Smooth muscle cell (in vitro differentiated cells): ENCODE measurements around the gene SOBP. TPM values are rescaled to one million over a fixed set of nuclear protein-coding genes. Genes with fewer than 3 reads are reported as not detected.

ENCODE experiments used
- DNase-seq: peaks from one replicate; lab custom pipeline; 2025; ENCODE audit not compliant: unreplicated experiment; lab: John Stamatoyannopoulos, UW
- H2AFZ ChIP-seq: fragments of 200-600 bp; sonication (generic); 2 replicates; pipeline ENCODE4 v1.6.0; 2016; ENCODE audit warnings: antibody characterized with exemption, low read depth, mild to moderate bottlenecking
- H3F3A ChIP-seq: fragments of 200-600 bp; sonication (generic); 2 replicates; pipeline ENCODE4 v1.6.0; 2017; ENCODE audit warnings: antibody characterized with exemption, low read depth
- H3K27ac ChIP-seq: fragments of 200-600 bp; sonication (generic); 2 replicates; pipeline ENCODE4 v1.5.1; 2016; ENCODE audit warnings: low read depth, mild to moderate bottlenecking
- H3K27me3 ChIP-seq: fragments of 200-600 bp; sonication (generic); 2 replicates; pipeline ENCODE4 v1.6.1; 2016; ENCODE audit warnings: low read depth, mild to moderate bottlenecking
- H3K36me3 ChIP-seq: fragments of 200-600 bp; sonication (generic); 2 replicates; pipeline ENCODE4 v1.5.1; 2016; ENCODE audit warnings: low read depth
- H3K4me1 ChIP-seq: fragments of 200-600 bp; sonication (generic); 2 replicates; pipeline ENCODE4 v1.5.1; 2016; ENCODE audit warnings: low read depth
- H3K4me2 ChIP-seq: fragments of 200-600 bp; sonication (generic); 2 replicates; pipeline ENCODE4 v1.6.0; 2016; ENCODE audit warnings: mild to moderate bottlenecking
- H3K4me3 ChIP-seq: fragments of 200-600 bp; sonication (generic); 2 replicates; pipeline ENCODE4 v1.5.1; 2016; ENCODE audit warnings: mild to moderate bottlenecking
- H3K79me2 ChIP-seq: fragments of 200-600 bp; sonication (generic); 2 replicates; pipeline ENCODE4 v1.6.0; 2016; ENCODE audit warnings: low read depth, mild to moderate bottlenecking
- H3K9ac ChIP-seq: fragments of 200-600 bp; sonication (generic); 2 replicates; pipeline ENCODE4 v1.6.0; 2016; ENCODE audit warnings: low read depth
- H3K9me3 ChIP-seq: fragments of 200-600 bp; sonication (generic); replicated peaks from 2 replicates; pipeline ENCODE4 v1.5.1; 2016; ENCODE audit warnings: low read depth
- H4K20me1 ChIP-seq: fragments of 200-600 bp; sonication (generic); 2 replicates; pipeline ENCODE4 v1.6.0; 2016; ENCODE audit warnings: low read depth
- CTCF ChIP-seq: fragments of 200-600 bp; sonication (generic); IDR thresholded peaks from 2 replicates; pipeline ENCODE4 v1.5.1; 2017; ENCODE audit warnings: borderline replicate concordance, mild to moderate bottlenecking, antibody characterized with exemption; ENCODE audit not compliant: insufficient read depth, poor library complexity, severe bottlenecking
- WGBS: methylation state at CpG from one replicate; pipeline ENCODE4 v1.1.7; 2016; ENCODE audit warnings: low lambda C conversion rate; 5-methylcytosine and 5-hydroxymethylcytosine counted together
- polyA plus RNA-seq: library from polyadenylated mRNA; unstranded; fragments of >200 nt; fragmentation: Nextera tagmentation; extraction: Ambion mirVana; gene quantifications from 2 replicates; pipeline ENCODE4 v1.2.1, GENCODE V29; 2016
- total RNA-seq: library from RNA; depleted of rRNA; stranded (reverse); fragments of >200 nt; gene quantifications from 2 replicates; pipeline ENCODE4 v1.2.3, GENCODE V29; 2014

The SOBP gene
- total and polyA plus RNA-seq, 2 experiments from 2014 or later: 0.67 to 4.0 TPM

- Histone ChIP-seq H4K20me1 (no peaks in the 10 kb centered on the region), H3K4me2 (no peak overlapping the region), H3K9ac (no peak overlapping the region), H2AFZ (no peak overlapping the region), H3K4me3 (no peak overlapping the region), H3K9me3 (no peaks in the 10 kb centered on the region), H3F3A (no peaks in the 10 kb centered on the region), H3K4me1 (peaks cover 4% of the 10 kb centered on the region), H3K79me2 (no peaks in the 10 kb centered on the region), H3K27ac (no peak overlapping the region), H3K27me3 (no peaks in the 10 kb centered on the region), H3K36me3 (no peaks in the 10 kb centered on the region)
- DNase-seq: no peak
- WGBS: 92% methylated on average over 9 of the region's 9 CpGs
- no peak for TF ChIP-seq CTCF
These were observed 81.4 kb downstream of the SOBP start for GRCh38 chr6:107571354-107571753.

GRCh38 chr6:107572886-107573285, 83.0 kb downstream of the SOBP start:
- H3K9ac ChIP-seq: no peak overlapping the region
- no peaks in the 10 kb centered on the region for H3K79me2 ChIP-seq
- no peaks in the 10 kb centered on the region for H3K9me3 ChIP-seq
- H3K4me3 ChIP-seq: no peak overlapping the region
- H3F3A ChIP-seq: no peaks in the 10 kb centered on the region
- no peak overlapping the region for H3K4me2 ChIP-seq
- no peaks in the 10 kb centered on the region for H3K36me3 ChIP-seq
- no peak overlapping the region for H2AFZ ChIP-seq
- DNase-seq: no peak
- H3K27ac ChIP-seq: no peak overlapping the region
- no peak for TF ChIP-seq CTCF
- peaks cover 10% of the 10 kb centered on the region for H3K4me1 ChIP-seq
- no peaks in the 10 kb centered on the region for H4K20me1 ChIP-seq
- WGBS: 87% methylated on average over 6 of the region's 6 CpGs
- no peaks in the 10 kb centered on the region for H3K27me3 ChIP-seq

- Histone ChIP-seq H3K9ac (no peak overlapping the region), H3F3A (no peaks in the 10 kb centered on the region), H3K4me1 (peaks cover 28% of the 10 kb centered on the region), H3K79me2 (no peaks in the 10 kb centered on the region), H2AFZ (no peak overlapping the region), H3K4me3 (no peak overlapping the region), H3K36me3 (no peaks in the 10 kb centered on the region), H3K27ac (no peak overlapping the region), H3K9me3 (no peaks in the 10 kb centered on the region), H3K4me2 (no peak overlapping the region), H3K27me3 (no peaks in the 10 kb centered on the region), H4K20me1 (no peaks in the 10 kb centered on the region)
- no peak for DNase-seq
- no peak for TF ChIP-seq CTCF
- 96% methylated on average over 6 of the region's 6 CpGs for WGBS
These were observed 84.9 kb downstream of the SOBP start for GRCh38 chr6:107574856-107575255.

- no peak for TF ChIP-seq CTCF
- H3K27me3 ChIP-seq: no peaks in the 10 kb centered on the region
These were observed 86.9 kb downstream of the SOBP start for GRCh38 chr6:107576852-107577251.

More at GRCh38 chr6:107576852-107577251, 86.9 kb downstream of the SOBP start:
- no peaks in the 10 kb centered on the region for H3K79me2 ChIP-seq
- no peak overlapping the region for H3K4me2 ChIP-seq
- H4K20me1 ChIP-seq: no peaks in the 10 kb centered on the region
- H3K4me1 ChIP-seq: peaks cover 33% of the 10 kb centered on the region
- no peak overlapping the region for H3K9ac ChIP-seq
- no peak overlapping the region for H3K4me3 ChIP-seq
- WGBS: 43% methylated on average over 3 of the region's 3 CpGs
- H3F3A ChIP-seq: no peaks in the 10 kb centered on the region
- no peaks in the 10 kb centered on the region for H3K36me3 ChIP-seq
- no peak overlapping the region for H3K27ac ChIP-seq
- H2AFZ ChIP-seq: no peak overlapping the region
- no peak for DNase-seq
- no peaks in the 10 kb centered on the region for H3K9me3 ChIP-seq
